Ramos (cell line): ENCODE data around the gene KCND2.

Experiments
- in situ Hi-C: fragments of 300-500 bp; cut with MboI; formaldehyde crosslinking; loops from one replicate; pipeline ENCODE4 v1.14.3; 2022; ENCODE audit warnings: low sequenced_read_pairs; ENCODE audit not compliant: unreplicated experiment

Gene KCND2

DNA sequence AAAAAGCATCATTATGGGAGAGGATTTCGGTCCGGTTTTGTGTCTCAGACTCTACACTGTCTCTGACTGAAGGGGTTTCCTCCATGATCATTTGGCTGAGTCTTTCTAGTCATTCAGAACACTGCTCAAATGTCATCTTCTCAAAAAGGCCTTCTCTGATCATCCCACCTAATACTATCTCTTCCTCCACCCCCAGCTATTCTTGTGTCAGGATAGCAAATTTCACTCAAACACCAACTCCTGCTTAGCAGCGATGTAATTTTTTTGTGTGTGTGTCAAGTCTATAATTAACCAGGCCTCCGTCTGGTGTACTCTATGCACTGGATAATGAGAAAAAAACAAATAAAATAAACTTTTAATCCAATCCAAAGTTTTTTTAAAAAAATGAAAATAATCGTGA, 200.4 kb downstream of the KCND2 start:
- in situ Hi-C loops: no loop called here

DNA sequence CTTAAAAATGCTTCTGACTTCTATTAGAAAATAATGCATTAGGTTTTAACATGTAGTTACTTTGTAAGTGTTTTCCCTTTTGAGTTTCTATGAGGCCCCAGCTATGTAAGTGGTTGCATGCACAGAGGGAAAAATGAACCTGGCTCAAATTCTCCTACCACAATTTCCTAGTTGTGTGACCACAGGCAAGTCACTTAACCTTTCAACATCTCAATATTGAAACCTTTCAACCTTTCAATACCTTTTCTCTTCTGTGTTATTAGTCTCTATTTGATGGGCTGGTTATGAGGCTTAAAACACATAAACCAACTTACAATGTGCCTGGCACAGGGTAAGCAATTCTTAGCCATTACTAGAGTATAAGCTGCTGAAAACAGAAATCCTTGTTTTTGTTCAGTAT, 203.0 kb downstream of the KCND2 start:
- in situ Hi-C loops: no loop called here

DNA sequence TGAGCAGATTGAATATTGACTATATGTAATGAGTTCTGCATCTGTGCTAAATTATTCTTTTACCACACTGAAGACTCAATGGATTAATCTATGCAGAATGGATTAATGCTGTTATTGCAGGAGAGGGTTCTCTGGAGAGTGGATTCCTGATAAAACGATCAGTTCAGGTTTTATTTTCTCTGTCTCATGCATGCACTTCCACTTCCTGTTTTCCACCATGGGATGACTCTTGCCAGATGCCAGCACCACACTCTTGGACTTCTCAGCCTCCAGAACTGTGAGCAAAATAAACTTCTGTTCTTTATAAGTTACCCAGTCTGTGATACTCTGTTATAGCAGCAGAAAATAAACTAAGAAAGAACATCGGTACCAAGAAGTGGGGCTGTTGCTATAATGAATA, 207.5 kb downstream of the KCND2 start:
- in situ Hi-C loops: no loop called here

DNA sequence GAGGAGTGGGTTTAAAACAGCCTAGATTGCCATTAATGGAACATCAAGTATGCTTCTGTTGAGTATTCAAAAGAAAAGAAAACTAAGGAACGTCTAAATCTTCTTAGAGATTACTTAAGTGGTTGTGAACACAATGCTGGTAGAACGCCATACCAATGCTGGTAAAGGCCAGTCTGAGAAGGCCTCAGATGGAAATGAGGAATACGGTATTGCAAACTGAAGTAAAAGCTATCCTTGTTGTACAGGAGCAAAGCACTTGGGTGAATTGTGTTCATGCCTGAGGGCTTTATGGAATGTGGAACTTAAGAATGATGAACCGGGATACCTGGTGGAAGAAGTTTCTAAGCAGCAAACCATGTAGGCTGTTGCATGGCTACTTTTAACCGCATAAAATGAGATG, 208.0 kb downstream of the KCND2 start:
- in situ Hi-C loops: no loop called here

DNA sequence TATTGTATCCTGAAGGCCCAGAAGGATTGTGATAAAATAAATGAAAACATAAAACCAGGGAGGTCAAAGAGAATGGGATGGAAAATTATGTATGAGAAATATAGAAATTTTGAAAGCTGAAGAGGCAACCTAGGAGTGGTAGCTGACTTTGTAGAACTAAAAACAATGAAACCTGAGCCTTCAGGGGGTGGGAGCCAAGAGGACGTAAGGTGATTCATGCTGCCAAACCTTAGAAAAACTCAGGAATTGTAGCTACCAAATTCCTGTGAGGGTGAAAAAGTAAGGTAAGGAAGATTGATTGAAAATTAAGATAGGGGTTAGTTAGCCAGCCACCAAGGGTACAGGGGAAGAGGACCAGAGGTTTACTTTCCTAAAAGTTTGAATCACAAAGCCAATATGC, 213.2 kb downstream of the KCND2 start:
- in situ Hi-C loops: no loop called here

DNA sequence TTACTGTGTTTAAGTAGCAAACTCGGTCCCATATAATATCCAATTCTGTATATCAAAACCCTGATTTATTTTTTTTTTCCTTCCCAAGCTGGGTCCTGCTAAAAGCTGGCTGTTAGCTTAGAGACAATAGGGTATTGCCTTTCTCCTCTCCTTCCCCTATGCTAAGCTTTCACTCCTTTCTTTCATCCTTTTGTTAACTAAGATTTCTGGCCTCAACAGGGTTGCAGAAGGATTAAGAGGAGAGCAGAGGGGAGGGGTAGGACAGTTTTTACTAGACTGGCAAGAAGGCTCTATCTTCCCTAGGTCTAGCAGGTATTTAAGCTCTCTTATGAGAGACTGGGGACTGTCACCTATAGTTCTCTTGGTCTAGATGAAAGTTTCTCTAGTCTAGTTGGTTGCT, 229.2 kb downstream of the KCND2 start:
- in situ Hi-C loops: no loop called here

DNA sequence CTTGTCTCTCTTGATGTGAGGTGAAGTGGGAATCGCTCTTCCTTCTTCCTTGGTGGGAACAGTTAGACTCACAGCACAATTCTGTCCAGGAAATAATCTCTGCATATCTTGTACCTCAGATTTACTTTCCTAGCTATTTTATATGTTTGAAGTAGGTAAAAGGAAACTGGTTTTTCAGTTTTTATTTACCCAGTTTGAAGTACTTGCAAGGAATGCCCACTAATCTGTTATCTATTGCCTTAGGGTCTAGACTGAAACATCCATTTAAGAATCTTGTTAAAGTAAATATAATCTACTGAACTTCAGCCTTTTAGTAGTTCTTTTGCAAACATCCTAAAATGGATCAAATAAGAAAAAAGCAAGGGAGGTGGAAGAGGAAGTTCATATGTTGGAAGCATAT, 229.8 kb downstream of the KCND2 start:
- in situ Hi-C loops: no loop called here

DNA sequence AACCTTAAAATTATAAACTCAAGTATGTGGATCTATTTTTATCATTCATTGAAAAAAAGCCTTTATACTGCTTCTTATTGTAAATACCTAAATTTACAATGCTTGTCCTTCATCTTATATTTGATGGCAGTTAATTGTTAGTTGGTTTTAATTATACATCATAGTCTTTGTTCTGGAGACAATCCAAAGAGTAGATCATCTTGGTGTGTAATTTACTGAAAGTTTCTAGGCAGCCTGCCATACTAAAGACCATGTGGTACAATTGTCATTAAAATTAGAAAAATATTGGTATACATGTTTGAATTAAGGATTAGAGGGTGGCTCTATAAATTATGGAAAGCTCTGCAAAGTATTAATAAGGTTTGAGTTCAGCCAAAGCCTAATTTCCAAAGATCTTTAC, 231.4 kb downstream of the KCND2 start:
- in situ Hi-C loops: no loop called here

DNA sequence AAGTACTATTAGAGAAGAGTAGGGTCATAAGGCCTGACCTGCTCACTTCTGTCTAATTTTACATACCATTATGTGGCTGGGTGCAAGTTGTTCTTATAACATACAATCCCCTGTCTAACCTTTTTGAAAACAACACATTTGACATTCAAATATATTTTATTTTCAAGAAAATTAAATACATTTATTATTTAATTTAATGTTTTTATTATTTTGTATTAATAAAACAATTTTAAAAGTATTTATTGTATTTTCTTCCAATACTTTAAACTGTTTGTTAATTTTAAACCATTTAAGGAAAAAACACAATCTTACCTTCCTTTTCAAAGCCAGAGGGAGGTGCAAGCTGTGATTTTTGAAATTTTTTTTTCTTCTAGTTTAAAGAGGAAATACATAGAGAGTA, 232.8 kb downstream of the KCND2 start:
- in situ Hi-C loops: no loop called here

DNA sequence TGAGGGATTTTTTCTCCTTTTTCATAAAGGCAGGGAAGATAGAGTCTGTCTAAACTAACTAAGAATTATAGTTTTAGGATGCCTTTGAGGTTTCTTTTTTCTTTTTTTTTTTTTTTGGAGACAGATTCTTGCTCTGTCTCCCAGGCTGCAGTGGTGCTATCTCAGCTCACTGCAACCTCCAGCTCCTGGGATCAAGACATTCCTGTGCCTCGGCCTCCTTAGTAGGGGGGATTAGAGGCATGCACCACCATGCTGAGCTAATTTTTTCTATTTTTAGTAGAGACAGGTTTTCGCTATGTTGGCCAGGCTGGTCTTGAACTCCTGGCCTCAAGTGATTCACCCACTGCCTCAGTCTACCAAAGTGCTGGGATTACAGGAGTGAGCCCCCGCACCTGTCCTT, 239.7 kb downstream of the KCND2 start:
- in situ Hi-C loops: no loop called here

DNA sequence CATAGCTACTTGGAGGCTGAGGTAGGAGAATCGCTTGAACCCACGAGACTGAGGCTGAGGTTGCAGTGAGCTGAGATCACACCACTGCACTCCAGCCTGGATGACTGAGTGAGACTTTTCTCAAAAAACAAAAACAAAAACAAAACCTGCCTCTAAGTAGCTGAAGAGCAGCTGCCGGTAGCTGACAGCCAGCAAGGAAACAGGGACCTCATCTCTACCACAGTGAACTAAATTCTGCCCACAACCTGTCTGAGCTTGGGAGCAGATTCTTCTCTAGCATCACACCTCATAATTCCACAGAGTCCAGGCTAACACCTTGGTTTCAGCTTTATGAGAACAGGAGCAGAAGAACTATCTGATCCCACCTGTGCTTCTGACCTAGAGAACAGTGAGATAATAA, 246.2 kb downstream of the KCND2 start:
- in situ Hi-C loops: no loop called here

DNA sequence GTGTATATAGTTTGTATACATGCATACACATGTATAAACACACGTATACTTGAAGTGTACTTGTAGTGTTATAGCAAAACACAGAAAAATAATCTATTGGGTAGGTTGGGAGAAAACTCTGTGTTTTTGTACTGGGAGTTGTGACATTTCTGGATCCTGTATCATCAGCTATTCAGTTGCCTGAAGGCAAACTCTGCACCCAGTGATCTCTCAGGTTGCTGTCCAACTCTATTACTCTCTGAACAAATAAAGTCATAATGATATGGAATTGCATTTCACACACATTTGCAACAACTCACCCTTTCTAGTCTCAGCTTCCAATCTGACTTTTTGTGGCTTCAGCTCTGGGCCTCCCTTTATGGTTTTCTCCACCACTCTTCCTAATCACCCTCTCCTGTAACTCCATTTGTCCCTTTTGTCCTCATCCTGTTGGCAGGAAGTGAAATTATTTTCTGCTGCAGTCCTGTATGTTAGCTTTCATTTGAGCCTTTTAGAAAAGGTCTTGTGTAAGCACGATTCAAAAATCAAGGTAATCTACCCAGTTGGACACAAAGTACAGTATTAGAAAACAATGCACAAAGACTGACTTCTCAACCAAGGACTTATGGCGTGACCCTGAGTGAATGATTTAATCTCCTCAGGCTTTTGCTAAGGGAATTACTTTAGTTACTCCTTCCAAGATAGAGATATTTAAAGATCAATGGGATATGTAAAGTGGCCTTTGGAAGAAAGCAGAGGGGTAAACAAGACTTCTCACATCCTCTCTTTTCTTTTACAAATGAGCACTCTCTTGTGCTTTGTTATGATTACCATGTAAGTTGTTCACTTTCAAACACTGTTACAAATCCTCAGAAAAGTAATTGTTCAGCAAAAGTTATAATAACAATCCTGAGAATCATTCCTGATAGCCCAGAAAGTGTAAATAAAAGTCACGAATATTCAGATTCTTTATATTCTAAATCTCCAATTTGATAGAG, 249.1 kb downstream of the KCND2 start:
- in situ Hi-C loops: no loop called here

DNA sequence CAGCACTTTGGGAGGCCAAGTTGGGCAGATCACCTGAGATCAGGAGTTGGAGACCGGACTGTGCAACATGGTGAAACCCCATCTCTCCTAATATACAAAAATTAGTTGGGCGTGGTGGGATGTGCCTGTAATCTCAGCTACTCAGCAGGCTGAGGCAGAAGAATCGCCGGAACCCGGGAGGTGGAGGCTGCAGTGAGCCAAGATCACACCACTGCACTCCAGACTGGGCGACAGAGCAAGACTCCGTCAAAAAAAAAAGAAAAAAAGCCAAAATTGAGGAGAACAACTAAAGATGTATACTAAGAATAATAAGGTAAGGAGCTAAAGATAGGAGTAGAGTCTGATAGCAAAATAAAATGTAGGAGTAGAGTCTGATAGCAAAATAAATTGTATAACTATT, 251.0 kb downstream of the KCND2 start:
- in situ Hi-C loops: no loop called here

DNA sequence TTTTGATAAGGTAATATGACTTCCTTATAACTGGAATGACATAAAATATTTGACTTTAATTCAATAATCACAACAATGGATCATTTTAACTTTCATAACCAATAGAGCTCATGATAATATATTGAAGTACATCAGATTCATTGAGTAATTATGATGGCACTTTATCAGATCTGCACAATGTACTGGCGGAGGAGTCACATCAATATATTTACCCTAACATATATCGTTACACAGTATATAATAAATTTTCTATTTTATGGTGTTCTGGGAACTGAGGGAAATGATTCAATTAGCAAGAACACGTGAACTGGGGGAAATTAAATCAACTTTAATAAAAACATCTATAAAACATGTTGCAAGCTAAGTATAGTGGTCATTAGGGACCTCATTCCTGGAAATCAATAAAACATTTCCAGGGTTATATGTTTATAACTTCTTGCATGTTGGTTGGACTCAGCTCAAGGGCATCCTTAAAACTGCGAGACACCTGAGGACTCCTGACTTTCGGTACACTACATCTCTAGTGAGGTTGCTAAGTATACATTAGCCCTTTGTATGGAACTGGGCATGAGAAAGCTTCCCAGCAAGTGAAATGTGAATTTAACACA, 254.0 kb downstream of the KCND2 start:
- in situ Hi-C loops: no loop called here

DNA sequence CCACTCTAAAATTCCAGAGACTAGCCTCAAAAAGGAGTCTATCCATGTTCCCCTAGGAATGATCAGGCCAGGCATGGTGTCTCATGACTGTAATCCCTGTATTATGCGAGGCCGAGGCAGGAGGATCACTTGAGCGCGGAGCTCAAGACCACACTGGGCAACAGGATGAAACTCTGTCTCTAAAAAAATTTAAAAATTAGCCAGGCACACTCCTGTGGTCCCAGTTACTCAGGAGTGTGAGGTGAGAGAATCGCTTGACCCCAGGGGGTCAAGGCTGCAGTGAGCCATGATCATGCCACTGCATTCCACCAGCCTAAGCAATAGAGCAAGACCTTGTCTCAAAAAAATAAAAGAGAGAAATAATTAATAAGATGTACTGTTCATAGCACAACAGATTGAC, 256.8 kb downstream of the KCND2 start:
- in situ Hi-C loops: no loop called here

DNA sequence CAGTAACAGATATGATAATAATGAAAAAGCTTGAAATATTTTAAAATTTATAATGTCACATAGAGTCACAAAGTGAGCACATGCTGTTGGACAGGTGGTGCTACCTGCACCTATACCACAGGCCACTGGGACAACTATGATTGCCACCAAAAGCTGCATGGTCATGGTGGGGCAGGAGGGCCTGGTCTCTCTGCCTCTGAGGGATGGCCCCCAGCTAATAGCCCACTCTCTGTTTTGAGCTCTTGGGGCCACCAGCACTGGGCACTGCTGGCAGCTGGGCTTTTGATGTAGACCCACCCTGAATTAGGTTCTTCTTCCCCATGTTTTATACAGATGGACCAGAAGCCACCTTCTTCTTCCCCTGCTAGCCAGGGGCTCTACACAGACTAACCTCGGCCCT, 265.4 kb downstream of the KCND2 start:
- in situ Hi-C loops: no loop called here

DNA sequence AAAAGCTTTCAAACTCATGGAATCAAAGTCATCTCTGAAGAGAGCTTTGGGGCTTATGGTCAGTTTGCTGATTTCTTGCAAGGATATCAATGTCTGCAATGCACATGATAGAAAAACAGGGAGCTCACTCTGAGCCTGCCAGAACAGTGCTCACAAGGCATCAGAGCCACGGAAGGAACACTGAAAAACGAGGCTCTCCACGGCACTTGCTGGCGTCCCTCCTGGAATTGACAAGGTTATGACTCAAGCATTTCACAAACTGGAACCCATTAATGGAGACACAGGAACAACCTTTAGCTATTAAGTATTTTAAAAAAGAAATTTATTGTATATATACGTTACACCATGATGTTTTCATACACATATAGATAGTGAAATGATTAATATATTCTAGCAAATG, 266.3 kb downstream of the KCND2 start:
- in situ Hi-C loops: no loop called here

DNA sequence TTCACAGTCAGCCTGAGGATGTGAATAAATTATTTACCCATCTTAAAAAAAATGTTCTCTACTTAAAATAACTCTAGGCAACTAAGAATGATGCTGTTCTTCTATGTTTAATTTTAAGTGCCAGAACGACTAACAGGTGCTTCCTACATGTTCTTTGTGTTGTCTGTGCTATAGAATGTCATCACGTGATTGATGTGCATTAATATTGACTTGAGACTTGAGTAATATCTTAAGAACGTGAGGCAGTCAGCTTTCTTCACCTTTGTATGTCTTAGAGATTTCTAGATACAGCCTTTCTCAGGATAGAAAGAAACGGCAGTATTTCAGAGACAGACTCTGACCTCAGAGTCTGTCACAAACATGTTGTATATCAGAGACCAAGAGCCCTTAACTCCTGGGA, 274.6 kb downstream of the KCND2 start:
- in situ Hi-C loops: no loop called here

DNA sequence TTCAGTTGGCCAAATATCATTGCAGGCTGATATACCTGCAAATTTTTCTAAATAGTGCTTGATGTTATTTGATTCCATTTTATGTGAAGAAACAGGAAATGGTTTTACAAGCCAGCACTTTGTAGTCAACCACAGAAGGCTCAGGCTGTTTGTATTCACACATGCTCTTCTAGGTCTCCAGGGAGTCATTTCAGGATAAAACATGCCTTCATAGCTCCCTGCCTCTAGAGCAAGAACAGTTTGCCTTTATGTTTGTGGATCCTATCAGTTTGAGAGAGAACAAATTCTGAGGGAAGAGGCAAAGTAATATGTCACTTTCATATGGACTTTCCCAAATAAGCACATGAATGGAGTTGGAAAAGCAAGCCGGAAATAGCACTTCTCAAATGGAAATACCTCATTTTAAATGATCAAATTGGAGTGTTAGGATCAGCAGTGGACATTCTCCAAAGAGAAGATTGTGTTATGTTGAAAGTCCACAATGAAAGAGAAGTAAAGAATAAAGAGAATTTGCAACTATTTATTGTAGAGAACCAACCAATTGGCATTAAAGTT, 277.6 kb downstream of the KCND2 start:
- in situ Hi-C loops: loop anchor here (25.0 kb wide), 1 partner anchor 1288 kb away; no protein-coding TSS in a partner anchor

DNA sequence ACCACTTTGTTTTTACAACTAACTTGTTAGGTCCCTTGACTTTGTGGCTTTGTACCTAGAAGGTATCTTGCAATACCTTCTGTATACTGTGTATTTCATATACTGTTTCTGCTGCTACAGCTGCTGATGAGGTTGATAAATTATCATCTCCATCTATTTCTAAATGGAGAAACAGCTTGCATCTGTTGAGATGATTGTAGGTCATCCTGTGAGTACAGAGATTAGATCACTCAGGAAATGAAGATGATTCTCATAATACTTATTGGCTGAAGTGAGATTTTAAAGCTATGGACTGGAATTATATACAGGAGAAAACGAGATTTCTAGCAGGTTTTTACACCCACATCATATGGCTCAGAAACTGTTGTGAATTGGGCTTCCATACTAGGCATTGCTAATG, 280.5 kb downstream of the KCND2 start:
- in situ Hi-C loops: loop anchor here (25.0 kb wide), 1 partner anchor 1291 kb away; no protein-coding TSS in a partner anchor

DNA sequence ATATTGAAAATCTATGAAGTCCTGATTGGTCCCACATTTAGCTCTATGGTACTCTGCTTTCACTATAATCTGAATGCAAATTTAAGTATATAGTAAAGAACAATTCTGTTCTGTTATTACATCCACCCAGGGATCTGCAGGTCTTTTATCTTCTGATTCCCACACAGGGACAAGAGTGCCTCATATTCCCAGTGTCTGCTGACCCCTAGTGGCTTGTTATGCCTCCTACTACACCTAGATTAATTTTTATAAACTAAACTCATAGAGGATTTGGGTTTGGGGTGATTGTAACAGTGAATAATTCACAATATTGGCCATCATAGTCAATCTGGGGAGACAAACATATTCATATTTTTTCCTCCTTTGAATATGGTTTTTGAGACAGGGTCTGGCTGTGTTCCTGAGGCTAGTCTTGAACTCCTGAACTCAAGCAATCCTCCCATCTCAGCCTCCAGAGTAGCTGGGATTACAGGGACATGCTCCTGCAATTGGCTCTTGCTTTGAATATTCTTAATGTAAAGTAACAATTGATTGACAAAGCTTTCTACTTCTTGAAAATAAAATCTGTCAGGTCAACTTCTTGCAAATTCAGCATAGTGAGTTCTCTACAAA, 282.1 kb downstream of the KCND2 start:
- in situ Hi-C loops: loop anchor here (25.0 kb wide), 1 partner anchor 1293 kb away; no protein-coding TSS in a partner anchor
